Measurements from ENCODE around the gene TRABD2A.

TRABD2A gene

GRCh38 chr2:84817239-84817655, 63.6 kb downstream of the TRABD2A start:
- no peak for DNase-seq (ENCODE audit: low read depth in 3 of 3)

GRCh38 chr2:84816426-84817026, 64.4 kb downstream of the TRABD2A start:
- DNase-seq (ENCODE audit: low read depth in 3 of 3): no peak

DNA sequence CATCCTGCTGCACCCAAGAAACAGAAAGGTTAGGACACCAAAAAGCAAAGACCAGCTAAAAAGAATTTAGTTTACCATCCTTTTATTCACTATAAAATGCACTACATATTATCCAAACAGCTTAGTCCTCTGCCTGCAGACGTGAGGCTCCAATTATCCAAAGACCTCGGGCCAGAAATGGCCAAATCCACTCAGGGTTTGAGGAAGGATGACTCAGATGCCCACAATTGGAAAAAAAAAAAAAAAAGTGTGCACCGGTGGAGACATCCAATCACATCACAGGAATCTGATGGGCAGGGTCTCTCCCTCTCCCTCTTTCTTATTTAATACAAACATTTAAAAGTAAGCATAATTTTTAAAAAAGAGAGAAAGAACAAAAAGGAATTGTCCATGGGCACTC, 65.7 kb downstream of the TRABD2A start:
- DNase-seq (ENCODE audit: low read depth in 3 of 3): no peak

- no peak for DNase-seq (ENCODE audit: low read depth in 3 of 3)
Observed at GRCh38 chr2:84811839-84812431, 68.9 kb downstream of the TRABD2A start.

DNA sequence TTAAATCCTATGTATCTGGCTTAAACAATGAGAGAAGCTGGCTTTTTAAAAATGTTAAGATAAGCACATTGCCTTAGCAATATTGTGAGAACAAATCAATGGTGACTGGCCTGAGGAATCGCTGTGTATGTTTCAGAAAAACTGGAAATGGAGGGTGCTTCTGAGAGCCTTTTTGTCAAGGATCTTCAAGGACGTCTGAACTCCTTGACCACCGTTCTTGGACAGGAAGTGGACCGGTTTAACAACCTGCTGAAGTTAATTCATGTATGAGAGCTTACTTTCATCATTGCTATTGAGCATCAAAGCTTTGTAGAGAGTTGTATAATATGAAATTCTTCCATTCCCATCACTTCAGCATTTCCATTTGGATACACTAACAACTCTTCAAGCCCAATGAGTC, 72.6 kb downstream of the TRABD2A start:
- DNase-seq (ENCODE audit: low read depth in 3 of 3): no peak

DNA sequence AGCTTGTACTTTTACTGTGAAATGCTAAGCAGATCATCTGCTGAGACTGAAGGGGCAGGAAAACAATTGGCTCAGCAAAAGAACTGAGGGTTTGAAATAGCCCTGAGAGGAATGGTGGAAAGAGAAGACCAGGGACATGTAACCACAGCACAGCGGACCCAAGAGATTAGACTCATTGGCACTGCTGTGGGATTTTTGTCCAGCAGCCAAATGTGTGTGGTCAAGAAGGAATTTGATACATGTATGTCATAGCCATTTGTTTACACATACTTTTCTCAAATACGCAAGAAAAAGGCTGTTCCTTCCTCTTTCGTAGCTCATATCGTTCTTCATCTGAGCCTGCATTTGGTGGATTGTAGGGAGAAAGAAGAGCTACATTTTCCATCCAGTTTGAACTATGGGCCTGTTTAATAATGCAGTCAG, 73.8 kb downstream of the TRABD2A start:
- DNase-seq (ENCODE audit: low read depth in 3 of 3): no peak

- DNase-seq (ENCODE audit: low read depth in 3 of 3): no peak
Observed at GRCh38 chr2:84805250-84805958, 75.5 kb downstream of the TRABD2A start.

- DNase-seq (ENCODE audit: low read depth in 3 of 3): no peak
Observed at GRCh38 chr2:84801811-84802210, 79.1 kb downstream of the TRABD2A start.

DNA sequence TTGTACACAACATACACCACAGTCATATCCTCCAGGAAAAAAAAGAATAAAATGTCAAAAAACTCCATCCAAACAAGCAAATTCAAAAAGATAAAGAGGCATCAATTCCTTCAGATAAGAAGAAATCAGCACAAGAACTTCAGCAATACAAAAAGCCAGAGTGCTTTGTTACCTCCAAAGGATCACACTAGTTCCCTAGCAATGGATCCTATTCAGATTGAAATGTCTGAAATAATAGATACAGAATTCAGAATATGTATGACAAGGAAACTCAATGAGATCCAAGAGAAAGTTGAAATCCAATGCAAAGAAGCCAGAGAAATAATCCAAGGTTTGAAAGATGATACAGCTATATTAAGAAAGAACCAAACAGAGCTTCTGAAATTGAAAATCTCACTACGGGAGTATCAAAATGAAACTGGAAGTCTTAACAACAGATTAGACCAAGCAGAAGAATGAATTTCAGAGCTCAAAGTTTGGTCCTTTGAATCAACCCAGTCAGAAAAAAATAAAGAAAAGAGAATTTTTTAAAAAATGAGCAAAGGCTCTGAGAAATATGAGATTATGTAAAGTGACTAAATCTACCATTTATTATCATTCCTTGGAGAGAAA, 80.6 kb downstream of the TRABD2A start:
- no peak for DNase-seq (ENCODE audit: low read depth in 3 of 3)

DNA sequence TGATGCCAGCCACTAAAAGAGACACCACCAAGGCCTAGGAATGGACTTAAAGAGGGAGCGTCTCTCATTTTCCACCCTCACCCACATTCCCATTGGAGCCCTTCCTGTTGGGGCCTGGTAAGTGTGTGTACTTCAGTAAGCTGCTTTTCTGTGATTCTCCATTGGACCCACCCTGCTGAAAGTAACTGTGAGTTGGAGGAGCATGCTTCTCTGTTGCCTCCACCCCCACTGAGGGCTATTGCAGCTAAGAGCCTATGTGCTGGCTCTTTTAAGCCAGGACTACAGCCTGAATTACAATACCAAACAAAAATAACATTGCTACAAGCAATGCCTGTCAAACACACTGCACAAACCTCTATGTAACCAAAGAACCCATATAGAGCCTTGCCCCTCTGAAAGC, 81.1 kb downstream of the TRABD2A start:
- no peak for DNase-seq (ENCODE audit: low read depth in 3 of 3)

GRCh38 chr2:84797271-84797670, 83.6 kb downstream of the TRABD2A start:
- no peak for DNase-seq (ENCODE audit: low read depth in 3 of 3)

DNA sequence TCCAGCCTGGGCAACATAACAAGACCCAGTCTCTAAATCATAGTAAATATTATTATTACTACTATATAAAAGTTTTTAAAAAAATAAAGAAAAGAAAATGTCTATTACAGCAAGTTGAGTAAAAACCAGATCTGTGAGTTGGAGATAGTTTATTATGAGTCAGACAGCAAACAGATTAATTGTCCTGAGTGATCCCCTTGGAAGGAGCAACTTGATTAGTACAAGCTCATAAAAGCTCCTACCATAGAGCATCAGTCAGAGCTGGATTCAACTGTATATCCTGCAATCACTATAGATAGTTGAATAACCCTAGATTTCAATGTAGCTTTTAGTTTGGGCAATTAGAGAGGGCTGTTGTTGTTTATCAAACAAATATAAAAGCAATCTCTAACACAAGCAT, 84.1 kb downstream of the TRABD2A start:
- no peak for DNase-seq (ENCODE audit: low read depth in 3 of 3)

DNA sequence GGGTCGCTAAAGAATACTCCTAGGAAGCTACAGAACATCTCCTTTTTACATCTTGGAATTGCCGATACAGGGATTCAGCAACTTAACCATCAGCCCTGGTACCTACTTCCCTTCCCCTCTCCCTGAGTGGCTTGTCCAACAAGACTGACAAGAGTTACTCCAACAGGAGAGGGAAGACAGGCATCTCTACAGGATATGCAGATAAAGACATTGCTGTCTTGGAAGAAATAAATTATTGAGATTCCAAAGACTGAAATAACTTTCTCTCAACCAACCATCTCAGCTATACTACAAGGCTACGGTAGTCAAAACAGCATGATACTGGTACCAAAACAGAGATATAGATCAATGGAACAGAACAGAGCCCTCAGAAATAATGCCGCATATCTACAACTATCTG, 87.2 kb downstream of the TRABD2A start:
- DNase-seq (ENCODE audit: low read depth in 3 of 3): no peak

DNA sequence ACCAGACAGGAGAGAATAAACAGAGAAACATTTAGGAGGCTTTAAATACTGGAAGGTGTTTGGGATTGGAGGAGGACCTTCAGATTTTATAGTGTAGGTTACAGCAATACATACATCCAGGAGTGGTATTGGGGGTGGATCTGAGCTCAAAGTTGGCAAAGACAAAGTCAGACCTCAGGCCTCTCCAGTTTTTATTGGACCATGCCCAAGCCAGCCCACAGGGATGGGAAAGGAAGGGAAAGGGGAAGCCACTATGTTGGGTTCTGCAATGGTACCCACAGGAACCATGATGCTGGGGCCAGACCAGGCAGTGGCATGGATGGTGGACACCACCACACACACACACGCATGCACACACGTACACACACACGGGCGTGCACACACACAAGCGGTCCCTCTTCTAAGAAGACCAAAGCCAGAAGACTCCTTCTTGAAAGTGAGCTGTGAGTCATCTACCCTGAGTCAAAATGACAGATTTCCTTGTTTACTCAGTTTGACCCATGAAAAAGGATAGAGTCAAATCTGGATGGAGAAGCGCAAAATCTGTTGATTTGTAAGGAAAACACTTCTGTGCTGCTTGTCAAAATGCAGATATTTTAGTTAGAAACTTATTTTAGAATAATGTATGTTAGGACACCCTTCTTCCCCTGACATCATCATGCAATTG, 87.9 kb downstream of the TRABD2A start:
- DNase-seq (ENCODE audit: low read depth in 3 of 3): no peak

DNA sequence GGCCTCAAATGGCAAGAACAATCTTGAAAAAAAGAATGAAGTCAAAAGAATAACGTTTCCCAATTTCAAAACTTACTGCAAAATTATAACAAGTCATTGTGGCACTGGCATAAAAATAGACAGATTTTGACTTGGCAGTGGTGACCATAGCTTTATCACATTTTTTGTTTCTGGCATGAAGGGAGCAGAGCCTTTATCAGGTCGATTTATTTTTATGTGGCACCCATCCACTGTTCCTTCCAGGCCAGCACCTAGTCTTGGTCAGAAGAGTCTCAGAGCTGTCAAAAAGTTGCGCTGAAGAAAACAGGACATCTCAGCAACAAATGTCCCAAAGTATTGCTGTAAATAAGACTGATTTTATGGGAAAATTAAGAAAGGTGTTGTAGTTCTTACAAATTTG, 92.4 kb downstream of the TRABD2A start:
- no peak for DNase-seq (ENCODE audit: low read depth in 3 of 3)

GRCh38 chr2:84788027-84788426, 92.9 kb downstream of the TRABD2A start:
- no peak for DNase-seq (ENCODE audit: low read depth in 3 of 3)

GRCh38 chr2:84786601-84787000, 94.3 kb downstream of the TRABD2A start:
- DNase-seq (ENCODE audit: low read depth in 3 of 3): no peak

DNA sequence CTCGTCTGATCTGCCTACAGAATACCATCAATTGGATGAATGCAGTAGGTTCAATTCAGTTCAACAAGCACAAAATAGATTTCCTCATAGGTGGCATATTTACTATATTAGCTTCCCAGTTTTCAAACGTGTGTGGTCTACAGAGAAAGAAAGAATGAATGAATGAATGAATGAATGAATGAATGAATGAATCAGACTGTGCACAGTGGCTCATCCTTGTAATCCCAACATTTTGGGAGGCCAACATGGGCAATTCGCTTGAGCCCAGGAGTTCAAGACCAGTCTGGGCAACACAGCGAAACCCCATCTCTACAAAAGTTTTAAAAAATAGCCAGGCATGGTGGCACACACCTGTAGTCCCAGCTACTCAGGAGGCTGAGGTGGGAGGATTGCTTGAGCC, 94.9 kb downstream of the TRABD2A start:
- no peak for DNase-seq (ENCODE audit: low read depth in 3 of 3)

- no peak for DNase-seq (ENCODE audit: low read depth in 3 of 3)
Observed at GRCh38 chr2:84782717-84783442, 98.0 kb downstream of the TRABD2A start.

DNA sequence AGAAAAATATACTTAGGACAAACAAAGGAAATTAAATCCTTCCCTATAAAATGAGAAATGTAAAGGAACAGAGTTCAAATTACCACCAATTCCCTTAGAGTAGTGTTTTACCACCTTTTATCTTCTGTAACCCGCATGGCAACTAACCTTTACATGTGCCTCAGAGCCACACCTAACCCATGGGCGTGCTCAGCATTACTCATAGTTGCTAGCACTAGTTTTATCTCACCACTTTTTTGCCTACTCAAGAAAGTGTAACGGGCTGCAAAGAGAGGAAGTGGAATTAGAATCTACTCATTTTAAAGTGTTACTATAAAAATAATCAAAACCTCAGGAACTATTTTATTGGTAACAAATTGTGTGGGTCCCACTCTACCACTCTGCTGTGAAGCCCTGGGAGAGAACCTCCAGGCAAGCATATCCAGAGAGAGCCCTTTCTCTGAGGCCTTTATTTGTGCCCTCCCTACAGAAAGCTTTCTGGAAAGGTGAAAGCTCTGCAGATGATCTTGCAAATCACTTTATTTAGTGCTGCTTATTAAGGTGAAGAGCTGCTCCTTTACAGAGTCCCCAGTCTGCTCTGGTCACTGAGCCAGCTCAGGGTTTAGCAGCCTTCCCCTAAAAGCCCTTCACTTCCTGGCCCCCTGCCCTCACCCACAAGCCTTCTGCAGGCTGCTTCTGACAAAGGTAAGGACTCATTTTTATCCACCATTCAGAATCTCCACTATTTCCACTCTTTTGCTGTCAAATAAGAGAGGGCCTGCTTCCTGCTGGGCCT, 98.8 kb downstream of the TRABD2A start:
- peak; percentile 12 to 52 (median 52) for DNase-seq (ENCODE audit: low read depth in 3 of 3)

- no peak for DNase-seq (ENCODE audit: low read depth in 3 of 3)
Observed at GRCh38 chr2:84779781-84780180, 101.1 kb downstream of the TRABD2A start.

All from stimulated activated CD4-positive, alpha-beta T cell treated with anti-CD3 and anti-CD28 coated beads, TNF-alpha, amount 100 ng/mL, for 4 hours (primary cell).